Measurements from ENCODE around the gene ISYNA1.

DNA sequence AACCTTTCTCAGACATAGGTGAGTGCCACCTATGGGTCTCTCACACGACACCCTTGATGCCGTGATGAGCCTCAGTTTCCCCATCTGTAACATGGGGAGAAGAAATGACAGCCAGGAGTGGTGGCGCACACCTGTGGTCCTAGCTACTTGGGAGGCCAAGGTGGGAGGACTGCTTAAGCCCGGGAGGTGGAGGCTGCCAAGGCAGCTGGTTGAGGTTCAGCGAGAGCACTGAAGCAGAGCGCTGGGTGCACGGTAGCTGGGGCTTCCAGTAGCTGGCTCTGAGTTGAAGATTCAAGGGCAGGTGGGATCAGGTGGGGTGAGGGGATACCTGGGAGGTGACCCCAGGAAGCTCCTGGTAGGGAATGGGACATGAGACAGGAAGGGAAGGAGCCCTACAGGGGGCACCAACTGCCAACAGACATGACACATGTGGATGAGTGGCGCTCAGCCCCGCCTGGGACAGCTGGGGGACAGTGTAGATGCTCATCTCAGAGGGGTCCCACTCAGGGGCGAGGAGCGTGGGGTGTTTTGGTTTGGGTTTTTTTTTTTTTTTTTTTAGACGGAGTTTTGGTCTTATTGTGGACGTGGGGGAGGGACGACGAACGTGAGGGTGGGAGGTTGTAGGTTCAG lies 25.2 kb downstream of the ISYNA1 start:
- TF ChIP-seq POLR2A (IDR thresholded peaks at IDR 0.05; ENCODE audit: control extremely low read depth in 1 of 2, low read depth in 2 of 2, low read length in 2 of 2), result no peak
- TF ChIP-seq PHF8 (conservative IDR thresholded peaks at IDR 0.05; ENCODE audit: low read depth, low read length), result no peak
